Right lobe of liver (tissue), 4 donors: ENCODE data around the gene SPIN2A.

Experiments
- POLR2A ChIP-seq: fragments of 450-650 bp; IDR thresholded peaks from one replicate; pipeline ENCODE4 v1.6.1; 2017; ENCODE audit warnings: antibody characterized with exemption, mild to moderate bottlenecking
- TF ChIP-seq, protein P1 (sequence below), 4 donors: fragments of 200-600 bp in 3 of 4; fragments of 450-650 bp in 1 of 4; IDR thresholded peaks; one replicate each; pipeline versions ENCODE4 v1.5.1 to v1.8.0; 2016 to 2022; ENCODE audit warnings: antibody characterized with exemption in 4 of 4, mild to moderate bottlenecking in 2 of 4
- donor health status: DM: no; HTN: no; CAD: no.
- donor health status: DM: no; HTN: no; CAD: no.
- donor health status: DM: no; HTN: yes; CAD: no.

GRCh38 chrX:57155171-57155570 lies 18.0 kb upstream of the SPIN2A start:
- TF ChIP-seq POLR2A = no peak
- TF ChIP-seq, protein P1, sequence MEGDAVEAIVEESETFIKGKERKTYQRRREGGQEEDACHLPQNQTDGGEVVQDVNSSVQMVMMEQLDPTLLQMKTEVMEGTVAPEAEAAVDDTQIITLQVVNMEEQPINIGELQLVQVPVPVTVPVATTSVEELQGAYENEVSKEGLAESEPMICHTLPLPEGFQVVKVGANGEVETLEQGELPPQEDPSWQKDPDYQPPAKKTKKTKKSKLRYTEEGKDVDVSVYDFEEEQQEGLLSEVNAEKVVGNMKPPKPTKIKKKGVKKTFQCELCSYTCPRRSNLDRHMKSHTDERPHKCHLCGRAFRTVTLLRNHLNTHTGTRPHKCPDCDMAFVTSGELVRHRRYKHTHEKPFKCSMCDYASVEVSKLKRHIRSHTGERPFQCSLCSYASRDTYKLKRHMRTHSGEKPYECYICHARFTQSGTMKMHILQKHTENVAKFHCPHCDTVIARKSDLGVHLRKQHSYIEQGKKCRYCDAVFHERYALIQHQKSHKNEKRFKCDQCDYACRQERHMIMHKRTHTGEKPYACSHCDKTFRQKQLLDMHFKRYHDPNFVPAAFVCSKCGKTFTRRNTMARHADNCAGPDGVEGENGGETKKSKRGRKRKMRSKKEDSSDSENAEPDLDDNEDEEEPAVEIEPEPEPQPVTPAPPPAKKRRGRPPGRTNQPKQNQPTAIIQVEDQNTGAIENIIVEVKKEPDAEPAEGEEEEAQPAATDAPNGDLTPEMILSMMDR (IDR thresholded peaks at IDR 0.05) = no peak
